ENCODE data around the gene MAML1. TPM values are rescaled to one million over a fixed set of nuclear protein-coding genes. Genes with fewer than 3 reads are reported as not detected.
A peak's percentile ranks its signal among the peaks of the same experiment; 100 is the strongest.

MAML1 gene
- total RNA-seq, 1 donor from 2014 or later, result 26.0 TPM

GRCh38 chr5:179780362-179780761 lies 47.7 kb downstream of the MAML1 start:
- no peak overlapping the region for H3K27ac Mint-ChIP-seq (ENCODE audit: unreplicated experiment)
- Histone ChIP-seq H3K36me3 (ENCODE audit: insufficient read depth, low read length) (peaks cover 19% of the 10 kb centered on the region), H2AFZ (ENCODE audit: low read depth, low read length) (no peak overlapping the region), H3K9ac (ENCODE audit: low read length) (no peak overlapping the region), H3K79me2 (ENCODE audit: insufficient read depth, low read length) (no peaks in the 10 kb centered on the region), H3K27ac (ENCODE audit: low read depth, low read length) (no peak overlapping the region), H3K27me3 (ENCODE audit: insufficient read depth, low read length) (no peaks in the 10 kb centered on the region), H3K4me2 (ENCODE audit: low read length) (no peak overlapping the region), H3K4me3 (ENCODE audit: insufficient read depth, low read depth, low read length) (no peak overlapping the region), H3K4me1 (ENCODE audit: insufficient read depth, low read length) (no peaks in the 10 kb centered on the region), H3K9me3 (ENCODE audit: insufficient read depth, low read depth, low read length) (no peaks in the 10 kb centered on the region), H4K20me1 (ENCODE audit: insufficient read depth, low read length) (peaks cover 21% of the 10 kb centered on the region)
- H3K4me3 Mint-ChIP-seq (ENCODE audit: unreplicated experiment), result peak overlapping the region; percentile 3
- H3K36me3 Mint-ChIP-seq (ENCODE audit: low read depth, unreplicated experiment), result peaks cover 15% of the 10 kb centered on the region
- DNase-seq (ENCODE audit: low read depth) (no peak), FAIRE-seq (no peak)
- H3K9me3 Mint-ChIP-seq (ENCODE audit: unreplicated experiment), result peaks cover 2% of the 10 kb centered on the region
- H3K4me1 Mint-ChIP-seq (ENCODE audit: low read depth, unreplicated experiment), result no peaks in the 10 kb centered on the region
- no peaks in the 10 kb centered on the region for H3K27me3 Mint-ChIP-seq (ENCODE audit: low read depth, unreplicated experiment)
- TF ChIP-seq EZH2 (IDR thresholded peaks at IDR 0.05; ENCODE audit: insufficient read depth, low read length), result no peak
- no peak for TF ChIP-seq CTCF (IDR thresholded peaks at IDR 0.05; ENCODE audit: insufficient read depth, low read depth, low read length)

- TF ChIP-seq EZH2 (IDR thresholded peaks at IDR 0.05; ENCODE audit: insufficient read depth, low read length) (no peak), CTCF (IDR thresholded peaks at IDR 0.05; ENCODE audit: insufficient read depth, low read depth, low read length) (no peak)
- Mint-ChIP-seq H3K9me3 (ENCODE audit: unreplicated experiment) (peaks cover 2% of the 10 kb centered on the region), H3K27ac (ENCODE audit: unreplicated experiment) (no peak overlapping the region), H3K36me3 (ENCODE audit: low read depth, unreplicated experiment) (peaks cover 11% of the 10 kb centered on the region), H3K4me1 (ENCODE audit: low read depth, unreplicated experiment) (no peaks in the 10 kb centered on the region), H3K27me3 (ENCODE audit: low read depth, unreplicated experiment) (no peaks in the 10 kb centered on the region), H3K4me3 (ENCODE audit: unreplicated experiment) (peak overlapping the region; percentile 9)
- Histone ChIP-seq H3K9ac (ENCODE audit: low read length) (no peak overlapping the region), H3K27ac (ENCODE audit: low read depth, low read length) (no peak overlapping the region), H3K36me3 (ENCODE audit: insufficient read depth, low read length) (peaks cover 11% of the 10 kb centered on the region), H3K4me1 (ENCODE audit: insufficient read depth, low read length) (no peaks in the 10 kb centered on the region), H3K4me2 (ENCODE audit: low read length) (no peak overlapping the region), H3K9me3 (ENCODE audit: insufficient read depth, low read depth, low read length) (no peaks in the 10 kb centered on the region), H3K79me2 (ENCODE audit: insufficient read depth, low read length) (no peaks in the 10 kb centered on the region), H2AFZ (ENCODE audit: low read depth, low read length) (no peak overlapping the region), H3K4me3 (ENCODE audit: insufficient read depth, low read depth, low read length) (no peak overlapping the region), H4K20me1 (ENCODE audit: insufficient read depth, low read length) (peaks cover 19% of the 10 kb centered on the region), H3K27me3 (ENCODE audit: insufficient read depth, low read length) (no peaks in the 10 kb centered on the region)
- FAIRE-seq (no peak), DNase-seq (ENCODE audit: low read depth) (no peak)
These were observed 49.2 kb downstream of the MAML1 start for GRCh38 chr5:179781846-179782245.

- H3K4me1 ChIP-seq (ENCODE audit: insufficient read depth, low read length), result no peaks in the 10 kb centered on the region
- H3K9me3 ChIP-seq (ENCODE audit: insufficient read depth, low read depth, low read length), result no peaks in the 10 kb centered on the region
- H3K4me3 ChIP-seq (ENCODE audit: insufficient read depth, low read depth, low read length), result no peak overlapping the region
- Mint-ChIP-seq H3K27ac (ENCODE audit: unreplicated experiment) (no peak overlapping the region), H3K4me3 (ENCODE audit: unreplicated experiment) (no peak overlapping the region), H3K36me3 (ENCODE audit: low read depth, unreplicated experiment) (peaks cover 9% of the 10 kb centered on the region), H3K9me3 (ENCODE audit: unreplicated experiment) (peaks cover 2% of the 10 kb centered on the region), H3K27me3 (ENCODE audit: low read depth, unreplicated experiment) (no peaks in the 10 kb centered on the region), H3K4me1 (ENCODE audit: low read depth, unreplicated experiment) (no peaks in the 10 kb centered on the region)
- no peaks in the 10 kb centered on the region for H3K79me2 ChIP-seq (ENCODE audit: insufficient read depth, low read length)
- peaks cover 10% of the 10 kb centered on the region for H3K36me3 ChIP-seq (ENCODE audit: insufficient read depth, low read length)
- peaks cover 13% of the 10 kb centered on the region for H4K20me1 ChIP-seq (ENCODE audit: insufficient read depth, low read length)
- TF ChIP-seq EZH2 (IDR thresholded peaks at IDR 0.05; ENCODE audit: insufficient read depth, low read length) (no peak), CTCF (IDR thresholded peaks at IDR 0.05; ENCODE audit: insufficient read depth, low read depth, low read length) (no peak)
- DNase-seq (ENCODE audit: low read depth) (no peak), FAIRE-seq (no peak)
- no peaks in the 10 kb centered on the region for H3K27me3 ChIP-seq (ENCODE audit: insufficient read depth, low read length)
- no peak overlapping the region for H2AFZ ChIP-seq (ENCODE audit: low read depth, low read length)
- no peak overlapping the region for H3K9ac ChIP-seq (ENCODE audit: low read length)
- H3K4me2 ChIP-seq (ENCODE audit: low read length), result no peak overlapping the region
- no peak overlapping the region for H3K27ac ChIP-seq (ENCODE audit: low read depth, low read length)
These were observed 50.5 kb downstream of the MAML1 start for GRCh38 chr5:179783128-179783527.

All from astrocyte (in vitro differentiated cells and primary cell).